ENCODE data around the gene MAK.

GRCh38 chr6:10723567-10723881 lies 114.8 kb downstream of the MAK start:
- TF ChIP-seq CTCF (IDR thresholded peaks at IDR 0.05; ENCODE audit: low read length): no peak
- TF ChIP-seq EZH2 (optimal IDR thresholded peaks at IDR 0.05; ENCODE audit: low read depth, low read length): no peak

All from MM.1S (cell line).